GM12872 (cell line): ENCODE data around the gene DLGAP1.

Experiments used
- TF ChIP-seq, protein P1 (sequence below): IDR thresholded peaks from 3 replicates; pipeline ENCODE4 v1.5.1; 2011; ENCODE audit warnings: low read depth, mild to moderate bottlenecking, low read length, moderate library complexity; ENCODE audit not compliant: insufficient read depth

Gene DLGAP1

DNA sequence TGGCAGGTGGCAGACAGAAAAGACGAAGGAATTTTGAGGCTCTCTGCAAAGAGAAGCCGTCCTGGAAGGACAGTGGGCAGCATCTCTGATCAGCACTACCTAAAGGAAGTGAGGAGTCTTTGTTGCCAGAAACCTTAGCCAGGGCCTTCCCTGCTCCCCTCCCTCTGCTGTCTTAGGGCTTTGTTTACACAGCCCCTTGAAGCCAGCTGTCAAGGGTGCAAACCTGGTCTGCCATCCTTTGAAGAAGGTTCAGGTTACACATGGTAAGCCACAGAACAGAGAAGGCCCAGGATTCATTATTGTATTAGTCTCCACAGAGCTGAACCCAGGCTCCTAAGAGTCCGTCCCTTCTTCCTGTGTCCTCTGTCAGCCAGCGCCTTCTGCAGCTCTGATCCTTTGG, 648.5 kb downstream of the DLGAP1 start:
- TF ChIP-seq, protein P1, sequence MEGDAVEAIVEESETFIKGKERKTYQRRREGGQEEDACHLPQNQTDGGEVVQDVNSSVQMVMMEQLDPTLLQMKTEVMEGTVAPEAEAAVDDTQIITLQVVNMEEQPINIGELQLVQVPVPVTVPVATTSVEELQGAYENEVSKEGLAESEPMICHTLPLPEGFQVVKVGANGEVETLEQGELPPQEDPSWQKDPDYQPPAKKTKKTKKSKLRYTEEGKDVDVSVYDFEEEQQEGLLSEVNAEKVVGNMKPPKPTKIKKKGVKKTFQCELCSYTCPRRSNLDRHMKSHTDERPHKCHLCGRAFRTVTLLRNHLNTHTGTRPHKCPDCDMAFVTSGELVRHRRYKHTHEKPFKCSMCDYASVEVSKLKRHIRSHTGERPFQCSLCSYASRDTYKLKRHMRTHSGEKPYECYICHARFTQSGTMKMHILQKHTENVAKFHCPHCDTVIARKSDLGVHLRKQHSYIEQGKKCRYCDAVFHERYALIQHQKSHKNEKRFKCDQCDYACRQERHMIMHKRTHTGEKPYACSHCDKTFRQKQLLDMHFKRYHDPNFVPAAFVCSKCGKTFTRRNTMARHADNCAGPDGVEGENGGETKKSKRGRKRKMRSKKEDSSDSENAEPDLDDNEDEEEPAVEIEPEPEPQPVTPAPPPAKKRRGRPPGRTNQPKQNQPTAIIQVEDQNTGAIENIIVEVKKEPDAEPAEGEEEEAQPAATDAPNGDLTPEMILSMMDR: no peak

DNA sequence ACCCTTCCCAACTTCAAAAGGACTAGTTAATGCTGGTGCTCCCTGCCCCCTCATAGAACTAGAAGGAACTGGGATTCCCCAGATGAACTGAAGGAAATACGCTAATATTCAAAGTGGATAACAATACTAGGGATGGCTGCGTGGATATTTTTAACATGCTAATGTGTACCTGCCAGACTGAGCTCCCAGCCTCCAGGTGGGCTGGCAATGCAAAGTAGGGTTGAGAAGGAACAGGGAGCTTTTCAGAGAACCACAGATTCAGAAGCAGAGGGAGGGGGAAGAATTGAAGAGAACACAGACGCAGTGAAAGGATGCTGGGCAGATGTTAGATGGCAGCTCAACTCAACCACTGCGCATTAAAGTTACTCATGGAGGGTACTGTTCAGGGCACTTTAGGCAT, 650.8 kb downstream of the DLGAP1 start:
- TF ChIP-seq, protein P1: no peak

DNA sequence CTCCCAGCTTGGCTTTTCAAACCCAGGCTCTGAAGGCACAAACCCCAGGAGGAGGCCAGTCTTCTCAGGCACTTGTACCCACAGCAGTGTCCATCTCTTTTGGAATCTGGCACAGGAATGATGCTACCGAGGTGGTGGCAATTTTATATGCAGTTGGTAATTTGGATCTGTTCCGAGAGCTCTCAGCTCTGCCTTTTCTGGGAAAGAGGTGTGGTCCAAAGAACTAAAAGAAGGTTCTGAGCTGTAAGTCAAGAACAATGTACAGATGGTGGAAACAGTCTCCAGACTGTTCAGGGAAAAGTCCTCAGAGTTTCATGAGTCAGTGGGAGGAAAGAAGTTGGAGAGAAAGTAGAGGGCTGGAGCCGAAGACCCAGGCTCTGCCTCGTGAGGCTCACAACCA, 651.8 kb downstream of the DLGAP1 start:
- TF ChIP-seq, protein P1: no peak

- TF ChIP-seq, protein P1: no peak
These were observed 655.6 kb downstream of the DLGAP1 start for GRCh38 chr18:3799515-3799914.

GRCh38 chr18:3798032-3798431, 657.1 kb downstream of the DLGAP1 start:
- TF ChIP-seq, protein P1: no peak

DNA sequence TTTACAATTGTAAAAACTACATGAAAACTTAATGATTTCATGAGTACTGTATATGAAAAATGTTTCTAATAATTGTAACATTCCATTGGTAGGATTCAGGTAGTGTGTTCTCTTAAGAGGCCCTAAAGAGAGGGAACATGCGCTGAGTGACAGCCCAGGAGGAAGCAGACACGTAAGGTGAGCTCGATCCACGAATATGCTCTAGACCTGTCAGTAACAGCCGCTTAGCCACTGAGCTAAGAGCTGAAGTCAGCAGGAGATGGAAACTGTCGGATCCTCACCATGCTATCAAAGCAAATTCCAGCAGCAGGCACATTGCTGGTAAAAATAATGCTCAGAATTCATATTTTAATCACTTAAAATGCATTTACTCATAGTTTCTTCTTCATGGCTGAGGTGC, 658.7 kb downstream of the DLGAP1 start:
- TF ChIP-seq, protein P1: no peak

DNA sequence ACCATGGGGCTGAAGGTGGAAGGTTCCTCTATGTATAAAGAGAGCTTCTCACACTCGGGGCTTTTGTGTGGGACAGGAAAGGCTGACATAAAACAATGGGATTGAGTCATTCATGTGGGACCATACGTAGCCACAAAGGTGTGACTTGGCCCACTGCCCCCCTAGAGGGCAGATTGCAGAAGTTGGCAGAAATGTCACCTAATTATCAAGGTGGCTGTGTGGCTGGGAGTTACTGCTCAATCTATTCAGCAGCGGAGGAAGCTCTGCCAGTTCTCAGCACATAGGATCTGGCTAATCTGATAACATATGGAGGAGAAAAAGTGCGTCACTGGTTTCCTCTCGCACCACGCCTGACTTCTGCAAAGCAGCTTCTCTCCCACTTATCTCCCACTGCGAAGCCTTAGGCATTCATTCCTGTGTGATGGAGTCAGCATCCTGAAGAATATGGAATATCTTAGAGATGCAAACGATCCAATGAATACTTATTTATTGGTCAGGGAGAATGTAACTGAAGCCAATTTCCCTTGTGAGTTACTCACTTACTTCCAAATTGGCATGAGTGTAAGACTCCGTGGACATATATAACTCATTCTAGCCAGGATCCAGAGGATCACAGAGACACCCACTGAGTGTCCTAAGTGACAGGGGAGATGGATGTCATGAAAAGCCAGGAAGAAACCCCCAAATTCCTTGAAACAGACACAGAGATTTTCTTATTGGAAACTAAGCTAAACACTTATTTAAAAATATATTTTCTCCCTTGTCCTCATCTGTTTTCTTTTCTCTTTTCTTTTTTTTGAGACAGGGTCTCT, 660.4 kb downstream of the DLGAP1 start:
- TF ChIP-seq, protein P1: no peak
